Measurements from ENCODE around the gene CFAP126. TPM values are rescaled to one million over a fixed set of nuclear protein-coding genes. Genes with fewer than 3 reads are reported as not detected.

CFAP126 gene
- total and polyA plus RNA-seq, 2 donors from 2014 or later = 2.5 to 3.4 TPM

DNA sequence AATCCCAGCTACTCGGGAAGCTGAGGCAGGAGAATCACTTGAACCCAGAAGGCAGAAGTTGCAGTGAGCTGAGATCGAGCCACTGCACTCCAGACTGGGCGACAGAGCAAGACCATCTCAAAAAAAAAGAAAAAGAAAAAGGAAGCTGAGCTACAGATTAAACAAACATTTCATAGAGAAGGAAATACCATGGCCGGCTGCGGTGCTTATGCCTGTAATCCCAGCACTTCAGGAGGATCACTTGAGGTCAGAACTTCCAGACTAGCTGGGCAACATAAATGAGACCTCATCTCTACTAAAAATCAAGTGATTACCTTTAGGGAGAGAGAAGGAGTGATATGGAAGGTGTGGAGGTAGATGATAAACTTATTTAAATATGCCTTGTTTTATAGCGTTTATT is 14.0 kb upstream of the CFAP126 start:
- no peak for FAIRE-seq

DNA sequence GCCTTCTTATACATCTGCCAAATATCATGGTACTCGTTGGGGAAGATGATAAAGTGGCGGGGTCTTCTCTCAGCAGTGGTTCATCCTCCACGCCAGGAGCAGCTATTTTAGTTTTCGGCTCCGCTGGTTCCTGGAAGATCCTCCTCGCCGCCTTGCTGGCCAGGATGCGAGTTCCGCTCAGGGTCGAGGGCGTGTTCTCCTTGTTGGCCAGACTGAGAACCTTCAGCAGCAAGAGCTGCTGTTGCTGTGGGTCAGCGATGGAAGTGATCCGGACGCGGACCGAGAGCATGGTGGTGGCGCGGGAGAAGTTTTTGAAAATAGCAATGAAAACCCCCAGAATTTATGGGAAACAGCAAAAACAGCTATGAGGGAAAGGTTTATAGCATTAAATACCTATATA is 11.4 kb upstream of the CFAP126 start:
- FAIRE-seq = no peak
- Histone ChIP-seq H3K4me1 (ENCODE audit: control insufficient read depth in 2 of 3, insufficient read depth in 2 of 3, low read depth in 1 of 3, low read length in 3 of 3) (no peaks in the 10 kb centered on the region), H3K27me3 (ENCODE audit: control insufficient read depth, insufficient read depth, low read length) (no peaks in the 10 kb centered on the region), H3K9me3 (ENCODE audit: control insufficient read depth in 2 of 3, insufficient read depth in 1 of 3, low read length in 3 of 3) (no peaks in the 10 kb centered on the region), H3K4me3 (ENCODE audit: low read length in 3 of 3) (peak overlapping the region in 1 of 3 donors; percentile 47), H3K36me3 (ENCODE audit: control insufficient read depth in 2 of 3, insufficient read depth in 3 of 3, low read length in 3 of 3) (no peaks in the 10 kb centered on the region), H3K27ac (ENCODE audit: low read depth in 2 of 2, low read length in 2 of 2) (no peak overlapping the region), H3K9ac (ENCODE audit: low read length in 3 of 3) (no peak overlapping the region)
- TF ChIP-seq, protein P1, sequence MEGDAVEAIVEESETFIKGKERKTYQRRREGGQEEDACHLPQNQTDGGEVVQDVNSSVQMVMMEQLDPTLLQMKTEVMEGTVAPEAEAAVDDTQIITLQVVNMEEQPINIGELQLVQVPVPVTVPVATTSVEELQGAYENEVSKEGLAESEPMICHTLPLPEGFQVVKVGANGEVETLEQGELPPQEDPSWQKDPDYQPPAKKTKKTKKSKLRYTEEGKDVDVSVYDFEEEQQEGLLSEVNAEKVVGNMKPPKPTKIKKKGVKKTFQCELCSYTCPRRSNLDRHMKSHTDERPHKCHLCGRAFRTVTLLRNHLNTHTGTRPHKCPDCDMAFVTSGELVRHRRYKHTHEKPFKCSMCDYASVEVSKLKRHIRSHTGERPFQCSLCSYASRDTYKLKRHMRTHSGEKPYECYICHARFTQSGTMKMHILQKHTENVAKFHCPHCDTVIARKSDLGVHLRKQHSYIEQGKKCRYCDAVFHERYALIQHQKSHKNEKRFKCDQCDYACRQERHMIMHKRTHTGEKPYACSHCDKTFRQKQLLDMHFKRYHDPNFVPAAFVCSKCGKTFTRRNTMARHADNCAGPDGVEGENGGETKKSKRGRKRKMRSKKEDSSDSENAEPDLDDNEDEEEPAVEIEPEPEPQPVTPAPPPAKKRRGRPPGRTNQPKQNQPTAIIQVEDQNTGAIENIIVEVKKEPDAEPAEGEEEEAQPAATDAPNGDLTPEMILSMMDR (IDR thresholded peaks at IDR 0.05; ENCODE audit: borderline replicate concordance, extremely low read depth, insufficient read depth) = no peak
- DNase-seq = peak in 3 of 5 donors; percentile 42 to 85 (median 72)
- intact Hi-C loops (cut with DNase I) = loop anchor here (10.0 kb wide), 1 partner anchor 164 kb away; the partner anchor contains the start of gene FCER1G

More for the DNA sequence above, 14.0 kb upstream of the CFAP126 start:
- H3K27ac ChIP-seq (ENCODE audit: low read depth in 2 of 2, low read length in 2 of 2) = no peak overlapping the region
- no peaks in the 10 kb centered on the region for H3K27me3 ChIP-seq (ENCODE audit: control insufficient read depth, insufficient read depth, low read length)
- DNase-seq = no peak
- no peaks in the 10 kb centered on the region for H3K9me3 ChIP-seq (ENCODE audit: control insufficient read depth in 2 of 3, insufficient read depth in 1 of 3, low read length in 3 of 3)
- H3K4me1 ChIP-seq (ENCODE audit: control insufficient read depth in 2 of 3, insufficient read depth in 2 of 3, low read depth in 1 of 3, low read length in 3 of 3) = no peaks in the 10 kb centered on the region
- H3K4me3 ChIP-seq (ENCODE audit: low read length in 3 of 3) = no peak overlapping the region
- H3K9ac ChIP-seq (ENCODE audit: low read length in 3 of 3) = no peak overlapping the region
- H3K36me3 ChIP-seq (ENCODE audit: control insufficient read depth in 2 of 3, insufficient read depth in 3 of 3, low read length in 3 of 3) = no peaks in the 10 kb centered on the region
- intact Hi-C loops (cut with DNase I) = no loop called here
- TF ChIP-seq, protein P1 (IDR thresholded peaks at IDR 0.05; ENCODE audit: borderline replicate concordance, extremely low read depth, insufficient read depth) = no peak

DNA sequence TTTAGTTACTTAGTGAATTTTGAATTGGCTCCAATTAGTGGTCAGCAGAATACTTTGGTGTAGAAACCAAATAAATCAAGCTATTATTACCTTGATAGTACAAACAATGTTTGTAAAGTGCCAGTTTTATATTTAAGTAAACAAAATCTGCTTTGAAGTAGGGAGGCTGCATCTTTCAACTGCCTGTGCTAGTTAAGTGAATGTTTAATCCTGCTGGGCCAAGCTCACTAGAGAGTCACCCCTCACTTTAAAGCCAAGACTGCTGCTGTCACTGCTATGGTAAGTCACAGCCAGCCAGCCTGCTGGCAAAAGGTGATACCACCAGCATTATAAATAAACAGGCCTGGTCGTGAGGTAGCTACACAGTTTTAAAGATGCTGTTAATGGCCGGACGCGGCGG is 10.3 kb upstream of the CFAP126 start:
- no peaks in the 10 kb centered on the region for H3K9me3 ChIP-seq (ENCODE audit: control insufficient read depth in 2 of 3, insufficient read depth in 1 of 3, low read length in 3 of 3)
- no peak overlapping the region for H3K4me3 ChIP-seq (ENCODE audit: low read length in 3 of 3)
- H3K36me3 ChIP-seq (ENCODE audit: control insufficient read depth in 2 of 3, insufficient read depth in 3 of 3, low read length in 3 of 3) = no peaks in the 10 kb centered on the region
- intact Hi-C loops (cut with DNase I) = loop anchor here (10.0 kb wide), 1 partner anchor 163 kb away; the partner anchor contains the start of gene FCER1G
- no peak overlapping the region for H3K27ac ChIP-seq (ENCODE audit: low read depth in 2 of 2, low read length in 2 of 2)
- no peaks in the 10 kb centered on the region for H3K4me1 ChIP-seq (ENCODE audit: control insufficient read depth in 2 of 3, insufficient read depth in 2 of 3, low read depth in 1 of 3, low read length in 3 of 3)
- FAIRE-seq (no peak), DNase-seq (no peak)
- H3K9ac ChIP-seq (ENCODE audit: low read length in 3 of 3) = no peak overlapping the region
- TF ChIP-seq, protein P1 (IDR thresholded peaks at IDR 0.05; ENCODE audit: borderline replicate concordance, extremely low read depth, insufficient read depth) = no peak
- no peaks in the 10 kb centered on the region for H3K27me3 ChIP-seq (ENCODE audit: control insufficient read depth, insufficient read depth, low read length)

DNA sequence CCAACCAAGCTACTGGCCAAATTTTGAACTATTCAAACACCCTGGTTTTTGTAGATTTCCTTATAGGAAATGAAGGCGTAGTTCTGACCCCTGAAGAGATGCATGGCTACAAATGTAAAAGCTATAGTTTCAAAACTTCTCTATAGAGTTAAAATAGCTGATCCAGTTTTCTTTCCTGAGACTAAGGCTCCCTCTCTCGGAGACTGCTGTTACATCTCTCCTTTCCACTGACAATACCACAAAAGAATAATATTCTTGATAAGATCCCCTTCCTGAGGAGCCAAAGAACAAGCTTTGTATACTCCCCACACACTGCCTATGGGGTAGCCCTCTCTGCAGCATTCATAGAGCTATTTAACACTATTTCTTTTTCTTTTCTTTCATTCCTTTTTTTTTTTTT is 6.7 kb upstream of the CFAP126 start:
- Histone ChIP-seq H3K9ac (ENCODE audit: low read length in 3 of 3) (no peak overlapping the region), H3K27me3 (ENCODE audit: control insufficient read depth, insufficient read depth, low read length) (no peaks in the 10 kb centered on the region), H3K4me1 (ENCODE audit: control insufficient read depth in 2 of 3, insufficient read depth in 2 of 3, low read depth in 1 of 3, low read length in 3 of 3) (no peaks in the 10 kb centered on the region), H3K36me3 (ENCODE audit: control insufficient read depth in 2 of 3, insufficient read depth in 3 of 3, low read length in 3 of 3) (no peaks in the 10 kb centered on the region), H3K27ac (ENCODE audit: low read depth in 2 of 2, low read length in 2 of 2) (no peak overlapping the region), H3K4me3 (ENCODE audit: low read length in 3 of 3) (no peak overlapping the region), H3K9me3 (ENCODE audit: control insufficient read depth in 2 of 3, insufficient read depth in 1 of 3, low read length in 3 of 3) (no peaks in the 10 kb centered on the region)
- DNase-seq = no peak
- intact Hi-C loops (cut with DNase I) = loop anchor here (10.0 kb wide), 1 partner anchor 160 kb away; the partner anchor contains the start of gene FCER1G
- no peak for FAIRE-seq
- TF ChIP-seq, protein P1 (IDR thresholded peaks at IDR 0.05; ENCODE audit: borderline replicate concordance, extremely low read depth, insufficient read depth) = no peak

Measured in kidney (tissue), 14 donors.